HG03442 (cell line): ENCODE results near the gene HOMER2.
"Not testable (repeated sequence)": the region's sequence is repeated elsewhere in the genome, so short reads cannot be mapped to it uniquely, and the experiment has no call there.

Source experiments
- ATAC-seq: cut with Tn5 transposase; IDR thresholded peaks from one replicate; pipeline ENCODE4 v1.9.1; 2021; ENCODE audit warnings: mild to moderate bottlenecking, moderate library complexity; ENCODE audit not compliant: unreplicated experiment

HOMER2 gene

DNA sequence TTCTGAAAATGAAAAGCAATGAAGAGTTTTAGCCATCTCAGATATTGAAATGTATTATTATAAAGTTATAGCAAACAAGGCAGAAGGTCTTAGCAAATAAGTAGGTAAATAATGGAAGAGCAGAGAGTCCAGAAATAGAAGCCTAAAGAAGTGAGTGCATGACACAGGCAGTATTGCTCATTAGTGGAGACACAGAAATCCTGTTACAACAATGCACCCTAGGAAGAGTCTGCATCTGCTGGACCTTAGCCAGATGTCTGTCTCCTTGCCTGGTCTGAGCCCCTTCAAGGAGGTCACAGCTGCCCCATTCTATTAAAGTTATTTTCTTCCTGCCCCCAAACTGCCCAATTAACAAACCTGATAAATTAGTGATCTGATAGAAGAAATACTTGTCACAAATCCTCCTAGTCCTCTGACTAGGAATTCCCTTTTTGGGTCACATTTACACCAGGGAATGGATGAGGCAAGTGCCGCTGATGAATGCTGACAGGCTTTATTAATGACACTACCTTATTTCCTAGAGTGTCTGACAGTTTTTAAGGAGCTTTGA, 51.9 kb downstream of the HOMER2 start:
- no peak for ATAC-seq

DNA sequence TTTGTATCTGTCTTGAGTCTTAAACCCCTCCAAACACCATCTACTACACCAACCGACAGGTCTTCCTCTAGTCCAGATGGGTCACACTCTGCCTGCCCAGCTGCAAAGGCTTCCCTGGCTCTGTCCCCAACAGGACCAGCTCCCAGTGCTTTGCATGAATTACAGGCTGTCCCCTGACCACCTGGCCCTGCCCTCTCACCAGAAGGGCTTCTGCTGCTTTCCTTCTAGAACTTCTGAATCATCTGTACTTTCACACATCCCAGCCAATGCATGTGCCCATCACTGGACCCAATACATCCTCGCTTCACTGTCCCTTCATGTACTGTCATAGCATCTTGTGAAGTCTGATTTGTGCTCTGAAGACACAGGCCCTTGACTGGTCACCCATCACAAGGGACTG, 53.6 kb downstream of the HOMER2 start:
- no peak for ATAC-seq

DNA sequence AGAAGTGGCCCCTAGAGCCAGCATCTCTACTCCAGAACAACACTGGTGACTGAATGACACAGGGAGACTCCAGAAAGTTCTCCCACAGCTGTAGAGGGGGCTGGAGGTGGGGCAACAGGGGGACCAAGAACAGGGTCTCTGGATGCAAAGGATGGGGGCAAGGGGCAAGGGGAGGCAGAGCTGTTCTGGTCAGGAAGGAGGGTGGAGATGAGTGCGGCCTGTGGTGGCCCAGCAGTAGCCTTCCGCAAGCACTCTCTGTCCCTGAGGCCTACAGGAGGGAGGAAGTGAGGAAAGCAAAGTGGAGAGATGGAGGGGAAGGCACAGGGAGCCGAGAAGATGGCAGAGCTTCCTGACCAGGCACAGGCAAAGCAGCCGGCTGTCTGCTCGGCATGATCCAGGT, 56.5 kb downstream of the HOMER2 start:
- no peak for ATAC-seq

DNA sequence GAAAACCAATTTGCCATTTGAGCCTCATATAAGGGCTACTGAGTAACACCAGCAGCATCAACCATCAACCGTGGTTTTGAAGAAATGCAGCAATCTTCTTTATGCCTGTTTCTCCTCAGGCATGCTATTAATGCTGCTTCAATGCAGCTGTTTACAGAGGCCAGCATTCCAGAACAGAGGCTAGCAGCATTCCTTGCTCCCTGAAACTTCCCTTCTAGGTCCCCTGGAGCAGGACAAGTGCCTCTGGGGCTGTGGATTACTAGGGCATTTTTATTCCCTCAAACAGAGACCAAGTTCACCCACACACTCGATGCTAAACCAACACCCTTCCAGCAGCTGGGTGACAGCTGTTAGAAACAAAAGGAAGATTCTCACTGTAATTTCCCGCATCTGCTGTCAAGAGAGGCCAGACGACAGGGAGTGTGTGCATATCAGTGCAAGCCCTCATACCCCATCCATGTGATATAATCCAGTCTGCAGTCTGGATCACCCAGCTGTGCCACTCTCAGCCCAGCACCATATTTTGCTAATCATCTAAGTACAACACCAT, 57.5 kb downstream of the HOMER2 start:
- ATAC-seq = no peak

DNA sequence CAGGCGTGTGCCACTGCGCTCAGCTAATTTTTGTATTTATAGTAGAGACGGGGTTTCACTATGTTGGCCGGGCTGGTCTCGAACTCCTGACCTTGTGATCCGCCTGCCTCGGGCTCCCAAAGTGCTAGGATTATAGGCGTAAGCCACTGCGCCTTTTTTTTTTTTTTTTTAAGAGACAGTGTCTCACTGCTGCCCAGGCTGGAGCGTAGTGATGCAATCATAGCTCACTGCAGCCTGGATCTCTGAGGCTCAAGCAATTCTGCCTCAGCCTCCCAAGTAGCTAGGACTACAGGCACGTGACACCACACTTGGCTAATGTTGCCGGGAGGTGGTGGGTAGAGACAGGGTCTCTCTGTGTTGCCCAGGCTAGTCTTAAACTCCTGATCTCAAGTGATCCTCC, 59.0 kb downstream of the HOMER2 start:
- not testable (repeated sequence) for ATAC-seq

DNA sequence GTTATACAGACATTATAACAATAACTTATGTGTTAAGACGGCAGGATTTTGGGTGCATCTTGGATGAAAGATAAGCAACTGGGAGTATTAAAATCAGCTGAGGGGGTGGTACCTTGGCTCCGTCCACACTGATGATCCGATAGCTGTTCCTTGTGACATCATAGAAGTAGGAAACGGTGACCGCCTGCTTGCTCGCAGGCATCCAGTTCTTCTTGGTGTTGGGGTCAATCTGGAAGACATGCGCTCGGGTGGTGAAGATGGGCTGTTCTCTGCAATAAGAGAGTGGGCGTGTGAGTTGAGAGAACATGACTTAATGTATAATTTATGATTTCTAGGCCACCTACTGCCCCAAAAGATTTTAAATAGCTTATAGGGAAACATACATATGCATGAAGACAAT, 59.9 kb downstream of the HOMER2 start:
- ATAC-seq = no peak

DNA sequence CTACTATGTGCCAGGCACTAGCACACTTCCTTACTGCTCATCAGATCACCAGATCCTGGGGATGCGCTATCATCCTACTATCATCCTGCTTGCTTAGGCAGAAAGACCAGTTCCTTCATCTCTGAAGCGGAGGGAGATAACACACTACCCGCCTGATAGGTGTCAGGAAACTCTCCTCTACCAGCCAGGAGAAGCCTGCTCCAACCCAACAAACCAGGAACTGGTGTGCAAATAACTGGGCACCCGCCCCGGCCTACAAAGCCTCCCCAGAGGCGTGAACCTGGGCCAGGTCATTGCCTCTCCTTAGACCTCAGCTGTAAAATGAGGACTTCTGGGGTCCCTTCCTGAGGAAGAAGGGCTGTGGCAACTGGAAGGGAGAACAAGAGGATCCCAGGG, 61.5 kb downstream of the HOMER2 start:
- ATAC-seq = no peak

DNA sequence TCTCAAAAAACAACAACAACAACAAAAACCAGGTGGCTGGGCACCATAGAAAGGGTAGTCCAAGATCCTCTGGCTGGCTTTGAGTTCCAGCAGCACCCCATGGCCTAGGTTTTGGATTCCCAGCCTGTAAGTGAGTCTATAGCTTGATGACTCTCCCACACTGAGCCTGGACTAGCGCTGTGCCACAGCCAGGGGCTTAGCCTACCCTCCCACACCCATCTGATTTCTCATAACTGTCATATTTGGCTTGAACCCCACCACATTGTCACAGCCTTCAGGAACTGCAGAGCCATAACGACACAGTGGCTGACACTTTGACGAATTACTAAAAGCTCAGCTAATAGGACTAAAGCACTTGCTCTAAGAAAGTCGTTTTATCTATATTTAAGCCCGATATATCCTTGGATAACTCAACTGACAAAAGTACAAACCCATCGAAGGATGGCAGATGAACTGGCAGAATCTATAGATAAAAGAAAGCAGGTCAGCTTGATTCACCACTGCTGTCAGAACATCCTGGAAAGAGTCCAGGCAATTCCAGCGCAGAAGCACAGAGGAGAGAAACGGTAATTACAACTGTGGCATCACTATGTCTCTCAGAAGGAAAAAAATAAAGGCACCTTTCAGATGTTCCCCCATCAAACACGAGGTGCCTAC, 62.1 kb downstream of the HOMER2 start:
- no peak for ATAC-seq

DNA sequence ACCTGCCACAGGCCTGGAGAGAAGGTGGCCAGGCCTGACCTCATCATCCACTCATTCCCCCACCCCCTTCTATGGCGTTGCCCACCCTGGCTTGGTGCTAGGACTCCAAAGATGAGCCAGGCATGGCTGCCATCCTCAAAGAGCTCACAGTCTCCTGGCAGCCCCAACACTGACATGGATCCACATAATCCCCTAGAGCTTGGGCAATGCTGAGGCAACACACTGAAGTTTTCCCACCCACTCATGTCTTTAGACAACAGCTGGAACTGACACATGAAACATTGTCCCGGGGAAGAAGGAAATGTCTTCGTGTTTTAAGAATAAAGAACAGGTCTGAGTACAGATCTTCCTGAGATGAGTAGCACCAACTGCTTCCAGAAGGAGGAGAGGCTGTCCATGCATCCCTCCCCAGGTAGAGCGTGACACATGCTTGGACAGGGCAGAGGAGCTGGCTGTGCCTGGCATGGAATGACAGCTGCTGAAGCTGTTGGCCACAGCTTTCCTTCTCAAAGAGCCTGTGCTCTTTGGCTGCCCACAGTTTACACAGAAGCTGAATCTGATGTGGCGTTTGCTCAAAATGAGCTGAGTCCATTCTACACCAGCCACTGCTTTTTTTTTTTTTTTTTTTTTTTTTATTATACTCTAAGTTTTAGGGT, 70.1 kb downstream of the HOMER2 start:
- no peak for ATAC-seq

DNA sequence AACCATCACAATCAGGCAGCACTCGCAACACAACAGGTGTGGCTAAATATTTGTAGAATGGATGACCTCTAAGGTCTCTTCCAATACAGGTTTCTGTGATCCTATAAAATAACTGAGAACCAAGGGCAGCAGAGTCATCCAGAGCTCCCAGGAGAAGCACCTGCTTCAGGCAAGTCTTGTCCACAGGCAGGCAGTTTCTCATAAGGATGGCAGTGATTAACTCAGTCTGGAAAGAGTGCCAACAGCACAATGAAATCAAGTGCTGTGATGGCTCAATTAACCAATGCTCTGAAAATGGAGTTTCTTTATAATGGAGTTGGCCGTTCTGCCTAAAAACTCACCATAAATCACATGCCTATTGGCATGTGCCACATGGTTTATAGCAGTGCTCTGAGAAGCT, 70.8 kb downstream of the HOMER2 start:
- ATAC-seq = no peak

DNA sequence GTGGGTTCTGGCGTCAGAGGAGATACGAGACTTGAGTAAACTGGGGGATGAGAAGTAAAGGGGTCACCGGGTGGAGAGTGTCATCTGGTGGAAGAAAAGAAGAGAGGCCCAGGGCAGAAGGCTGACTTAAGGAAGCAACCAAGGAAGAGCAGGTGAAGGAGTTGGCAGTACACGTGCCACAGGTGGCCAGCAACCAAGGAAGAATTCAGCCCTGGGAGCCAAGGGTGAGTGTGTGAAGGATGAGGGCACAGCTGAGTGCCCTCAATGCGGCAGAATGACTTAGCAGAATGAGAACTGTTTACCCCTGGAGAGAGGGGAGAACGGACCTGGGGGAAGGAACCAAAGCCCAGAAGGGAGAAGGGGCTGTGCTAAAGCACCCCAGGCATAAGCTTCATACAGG, 71.8 kb downstream of the HOMER2 start:
- ATAC-seq = no peak

DNA sequence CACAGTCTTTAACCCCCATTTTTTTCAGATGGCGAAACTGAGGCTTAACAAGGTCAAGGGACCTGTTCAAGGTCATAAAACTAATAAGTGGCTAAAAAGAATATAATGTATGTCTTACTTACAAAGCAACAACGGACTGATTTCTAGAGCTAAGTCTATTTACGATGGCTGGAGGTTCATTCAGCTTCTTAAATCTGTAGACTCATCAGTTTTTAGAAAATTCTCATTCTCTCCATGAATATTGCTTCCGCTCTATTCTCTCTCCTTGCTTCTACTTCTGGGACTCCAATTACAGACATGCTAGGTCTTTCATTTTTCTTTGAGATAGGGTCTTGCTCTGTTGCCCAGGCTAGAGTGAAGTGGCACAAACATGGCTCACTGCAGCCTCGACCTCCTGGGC, 74.2 kb downstream of the HOMER2 start:
- no peak for ATAC-seq

DNA sequence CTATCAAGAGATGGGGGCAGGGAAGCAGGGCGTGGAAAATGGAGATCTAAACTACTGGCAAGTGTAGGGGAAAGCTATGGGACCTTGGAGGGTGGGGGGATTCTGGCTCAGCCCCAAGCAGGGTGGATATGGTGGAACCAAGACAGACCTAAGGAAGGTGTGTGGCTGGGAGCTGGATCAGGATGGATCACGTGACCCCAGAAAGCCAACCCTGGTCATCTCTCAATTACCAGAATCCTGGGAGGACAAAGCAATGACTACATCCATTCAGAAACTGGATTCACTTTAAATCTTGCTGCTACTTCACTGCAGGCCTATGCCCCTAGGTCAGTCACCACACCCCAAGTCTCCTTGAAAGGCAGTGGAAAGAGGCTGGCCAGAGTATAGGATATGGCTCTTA, 74.7 kb downstream of the HOMER2 start:
- no peak for ATAC-seq

DNA sequence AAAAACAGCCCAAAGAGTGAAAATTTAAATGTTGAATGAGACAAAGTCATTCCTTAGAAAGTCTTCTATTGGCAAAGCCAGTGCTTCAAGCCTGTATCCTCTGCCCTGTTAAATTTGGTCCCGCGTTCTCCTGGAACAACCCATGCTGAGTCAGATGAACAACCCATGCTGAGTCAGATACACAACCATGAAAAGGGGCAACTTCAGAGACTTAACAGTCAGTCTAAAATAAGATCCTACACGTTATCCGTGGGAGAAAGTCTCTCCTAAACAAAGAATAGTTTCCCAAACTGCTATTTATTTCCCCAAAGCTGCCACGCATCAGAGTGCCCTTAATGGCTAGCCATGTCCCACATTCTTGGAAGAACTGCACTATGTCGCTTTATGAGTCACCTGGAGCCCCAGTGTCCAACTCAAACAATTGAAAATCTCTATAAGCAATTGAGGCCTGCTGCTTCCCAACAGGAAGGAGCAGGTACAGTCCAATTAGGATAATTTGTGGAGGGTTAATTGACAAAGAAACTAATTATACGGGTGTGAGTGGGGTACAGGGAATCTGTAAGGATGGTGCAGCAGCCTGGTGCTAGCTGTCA, 77.0 kb downstream of the HOMER2 start:
- no peak for ATAC-seq

DNA sequence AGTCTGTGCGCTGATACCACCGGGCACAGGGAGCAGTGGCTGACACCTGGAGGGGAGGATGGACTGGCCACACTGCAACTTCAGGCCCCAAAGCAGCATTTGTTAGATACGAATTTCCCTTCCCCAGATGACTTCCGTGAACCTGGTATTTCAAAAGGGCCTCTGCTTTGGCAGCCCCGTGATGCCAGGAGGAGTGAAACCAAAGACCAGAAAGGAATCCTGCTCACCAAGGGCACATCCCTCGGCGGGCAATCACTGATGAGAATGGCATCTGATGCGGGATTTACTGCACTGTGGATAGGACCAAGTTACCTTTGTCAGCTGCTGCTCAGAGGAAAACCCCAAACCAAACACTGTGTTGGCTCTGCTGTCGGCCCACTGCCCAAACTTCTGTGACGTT, 77.6 kb downstream of the HOMER2 start:
- ATAC-seq = no peak

DNA sequence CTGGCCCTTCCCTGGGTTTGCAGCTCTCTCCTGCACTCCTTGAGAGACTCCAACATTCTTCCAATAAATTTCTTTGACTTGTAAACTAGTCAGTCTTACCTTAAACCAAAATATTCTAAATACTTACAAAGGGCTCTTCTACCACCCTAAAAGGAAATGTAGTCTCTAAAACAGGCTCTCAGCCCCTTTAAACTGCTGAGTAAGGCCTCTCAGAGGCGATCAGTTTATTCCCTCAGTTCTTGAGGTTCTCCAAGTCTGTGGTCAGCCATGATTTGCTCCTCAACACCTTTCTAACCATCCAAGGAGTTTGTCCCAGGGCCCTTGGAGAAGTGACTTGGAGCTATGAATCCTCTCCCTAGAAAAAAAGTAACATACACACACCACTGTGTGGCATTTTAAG, 78.3 kb downstream of the HOMER2 start:
- ATAC-seq = no peak

DNA sequence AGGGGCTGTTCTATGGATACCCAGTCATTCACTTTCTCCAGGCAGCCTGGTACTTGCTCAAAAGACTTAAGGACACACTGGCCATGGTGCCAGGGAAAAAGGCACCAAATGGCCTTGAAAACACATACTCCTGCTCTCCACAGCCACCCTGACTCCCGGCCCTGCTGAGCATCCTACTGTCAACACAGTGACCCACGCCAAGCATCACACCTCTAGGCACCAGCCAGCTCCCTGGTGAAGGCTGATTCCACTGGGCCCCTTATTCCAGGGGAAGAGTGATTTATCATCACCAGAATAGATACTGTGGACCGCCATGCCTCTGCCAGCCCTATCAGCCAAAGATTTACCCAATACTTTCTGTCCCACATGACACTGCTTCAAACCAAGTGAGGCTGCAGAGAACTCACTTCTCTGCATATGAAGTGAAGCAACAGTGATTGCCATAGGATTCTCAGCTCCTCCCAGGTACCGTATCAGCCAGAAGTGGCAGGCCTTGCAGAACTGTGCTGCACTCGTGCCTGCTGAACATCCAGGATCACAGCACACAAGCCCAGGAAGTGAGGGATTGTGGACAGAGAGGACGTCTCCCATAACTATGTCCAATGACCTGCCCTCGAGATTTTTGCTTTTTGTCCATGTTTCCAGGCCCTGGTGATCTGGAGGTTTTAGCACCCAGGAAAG, 79.4 kb downstream of the HOMER2 start:
- ATAC-seq = no peak

DNA sequence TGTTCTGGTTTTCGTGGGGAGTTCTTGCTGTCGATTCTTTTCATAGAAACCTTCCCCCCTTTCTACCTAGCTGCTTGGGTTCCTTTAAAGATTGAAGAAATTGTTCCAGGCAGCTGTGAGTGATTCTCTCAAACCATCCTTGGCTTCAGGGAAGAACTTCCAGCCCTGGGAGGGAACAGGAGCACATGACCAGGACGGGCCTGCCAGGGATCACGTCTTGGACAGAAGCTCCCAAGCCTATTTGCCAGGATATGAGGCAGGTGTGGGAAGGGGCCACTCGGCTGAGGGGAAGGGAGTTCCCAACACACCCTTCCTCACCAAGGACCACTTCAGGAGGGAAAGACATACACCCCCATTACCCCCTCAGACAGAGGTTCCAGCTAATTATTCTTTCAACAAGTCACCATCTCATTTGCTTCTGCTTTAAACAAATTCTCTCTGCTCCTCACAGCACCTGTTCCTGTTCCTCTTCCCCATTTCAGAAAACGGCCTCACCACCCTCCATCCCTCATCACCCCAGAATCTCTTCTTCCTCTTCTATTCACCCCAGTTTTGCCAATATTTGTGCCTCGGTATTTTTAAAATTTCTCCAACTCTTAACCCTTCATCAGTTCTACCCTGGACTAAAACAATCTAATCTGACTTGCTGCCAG, 80.6 kb downstream of the HOMER2 start:
- no peak for ATAC-seq

DNA sequence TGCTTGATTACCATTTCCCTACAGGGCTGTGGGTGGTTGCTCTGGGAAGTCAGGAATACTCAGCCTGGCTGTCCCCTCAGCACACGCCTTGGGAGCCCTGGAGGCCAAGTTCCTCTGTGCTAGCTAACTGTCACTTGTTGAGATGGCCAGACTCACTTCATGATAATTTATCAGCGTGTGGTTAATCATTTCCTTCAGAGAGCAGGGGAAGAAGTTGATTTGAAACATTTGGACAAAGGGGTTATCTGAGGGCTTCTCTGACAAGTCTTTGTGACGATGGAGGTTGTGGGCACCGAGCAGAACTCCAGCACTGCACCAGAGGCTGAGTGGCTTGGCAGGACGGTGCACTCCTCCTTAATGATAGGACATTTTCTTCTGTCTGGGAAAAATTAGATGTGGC, 81.2 kb downstream of the HOMER2 start:
- ATAC-seq = no peak

DNA sequence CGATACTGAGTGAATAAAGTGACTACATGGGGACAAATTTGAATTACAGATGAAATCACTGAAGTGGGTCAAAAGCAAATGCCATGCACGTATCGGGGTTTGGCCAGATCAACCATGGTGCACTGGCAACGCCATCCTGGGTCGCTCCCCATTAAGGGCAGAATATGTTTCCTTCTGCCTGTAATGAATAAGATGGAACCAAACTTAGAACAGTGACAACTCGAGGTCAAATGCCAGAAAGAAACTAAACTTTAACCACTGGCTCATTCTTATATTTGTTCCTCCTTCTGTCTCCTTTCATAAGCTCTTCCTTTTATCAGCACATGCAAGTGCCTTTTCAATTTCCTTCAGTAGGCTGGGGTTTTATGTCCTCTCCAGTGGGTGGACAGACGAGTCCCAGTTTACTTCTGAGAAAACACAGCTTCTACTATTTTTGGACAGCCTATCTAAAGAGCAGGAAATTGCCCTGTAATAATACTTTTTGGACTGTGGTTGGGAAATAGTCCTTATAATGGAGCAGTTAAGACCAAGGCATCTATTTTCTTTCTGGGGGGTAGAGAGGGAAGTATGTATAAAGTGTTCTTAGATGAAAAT, 81.7 kb downstream of the HOMER2 start:
- no peak for ATAC-seq

DNA sequence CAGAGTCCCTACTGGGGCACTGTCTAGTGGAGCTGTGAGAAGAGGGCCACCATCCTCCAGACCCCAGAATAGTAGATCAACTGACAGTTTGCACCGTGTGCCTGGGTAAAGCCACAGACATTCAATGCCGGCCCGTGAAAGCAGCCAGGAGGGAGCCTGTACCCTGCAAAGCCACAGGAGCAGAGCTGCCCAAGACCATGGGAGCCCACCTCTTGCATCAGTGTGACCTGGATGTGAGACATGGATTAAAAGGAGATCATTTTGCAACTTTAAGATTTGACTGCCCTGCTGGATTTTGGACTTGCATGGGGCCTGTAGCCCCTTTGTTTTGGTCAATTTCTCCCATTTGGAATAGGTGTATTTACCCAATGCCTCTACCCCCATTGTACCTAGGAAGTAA, 86.5 kb downstream of the HOMER2 start:
- not testable (repeated sequence) for ATAC-seq
